BE2C (cell line): ENCODE measurements around the gene ALDH1L2.

ENCODE experiments used
- DNase-seq: peaks from one replicate; pipeline ENCODE4 v3.0.0-alpha.2; 2020
- H3K27me3 ChIP-seq: fragments of 250-450 bp; sonication (Bioruptor Pico); 2 replicates; pipeline ENCODE4 v1.5.1; 2020; ENCODE audit warnings: mild to moderate bottlenecking
- H3K36me3 ChIP-seq: fragments of 250-450 bp; sonication (Bioruptor Pico); 2 replicates; pipeline ENCODE4 v1.5.1; 2020; ENCODE audit warnings: mild to moderate bottlenecking
- H3K4me1 ChIP-seq: fragments of 250-450 bp; sonication (Bioruptor Pico); 2 replicates; pipeline ENCODE4 v1.5.1; 2020
- H3K4me3 ChIP-seq: 2 replicates; pipeline ENCODE4 v1.5.1; 2011; ENCODE audit warnings: low read depth, low read length
- H3K9me3 ChIP-seq: fragments of 250-450 bp; sonication (Bioruptor Pico); 2 replicates; pipeline ENCODE4 v1.5.1; 2020
- TF ChIP-seq, protein P1 (sequence below): IDR thresholded peaks from 2 replicates; pipeline ENCODE4 v1.5.1; 2012; ENCODE audit warnings: mild to moderate bottlenecking, low read depth, low read length

ALDH1L2 gene

DNA sequence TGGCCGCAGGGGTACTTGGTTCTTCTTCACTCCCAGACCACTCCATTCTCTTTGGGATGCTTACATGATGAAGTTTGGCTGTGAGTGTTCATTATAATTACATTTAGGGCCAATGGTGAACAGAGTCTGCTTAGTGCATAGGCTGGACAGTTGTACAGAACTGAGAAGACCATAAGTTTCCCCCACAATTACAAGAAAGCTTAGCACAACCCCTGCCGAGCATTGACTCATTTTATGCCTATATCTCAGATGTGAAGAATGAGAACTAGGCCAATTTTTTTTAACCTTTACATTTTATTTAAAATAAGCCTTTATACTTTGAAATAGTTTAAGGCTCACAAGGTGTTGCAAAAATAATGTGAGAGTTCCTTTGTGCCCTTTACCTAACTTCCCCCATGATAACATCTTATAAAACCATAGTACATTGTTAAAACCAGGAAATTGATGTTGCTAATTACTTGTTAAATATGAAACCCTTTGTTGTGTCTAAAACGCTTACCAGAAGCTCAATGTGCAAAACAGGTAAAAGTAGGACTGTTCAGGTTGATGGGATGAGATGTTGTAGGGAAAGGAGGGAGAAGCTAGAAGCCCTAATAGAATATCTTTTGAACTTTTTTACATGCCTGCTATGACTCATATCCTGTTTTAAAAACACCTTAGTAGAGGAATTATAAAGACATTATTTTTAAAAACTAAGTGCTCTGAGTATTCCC, 47.2 kb downstream of the ALDH1L2 start:
- Histone ChIP-seq H3K4me3 (no peak overlapping the region), H3K36me3 (no peaks in the 10 kb centered on the region), H3K27me3 (no peaks in the 10 kb centered on the region), H3K9me3 (no peaks in the 10 kb centered on the region), H3K4me1 (no peaks in the 10 kb centered on the region)
- TF ChIP-seq, protein P1, sequence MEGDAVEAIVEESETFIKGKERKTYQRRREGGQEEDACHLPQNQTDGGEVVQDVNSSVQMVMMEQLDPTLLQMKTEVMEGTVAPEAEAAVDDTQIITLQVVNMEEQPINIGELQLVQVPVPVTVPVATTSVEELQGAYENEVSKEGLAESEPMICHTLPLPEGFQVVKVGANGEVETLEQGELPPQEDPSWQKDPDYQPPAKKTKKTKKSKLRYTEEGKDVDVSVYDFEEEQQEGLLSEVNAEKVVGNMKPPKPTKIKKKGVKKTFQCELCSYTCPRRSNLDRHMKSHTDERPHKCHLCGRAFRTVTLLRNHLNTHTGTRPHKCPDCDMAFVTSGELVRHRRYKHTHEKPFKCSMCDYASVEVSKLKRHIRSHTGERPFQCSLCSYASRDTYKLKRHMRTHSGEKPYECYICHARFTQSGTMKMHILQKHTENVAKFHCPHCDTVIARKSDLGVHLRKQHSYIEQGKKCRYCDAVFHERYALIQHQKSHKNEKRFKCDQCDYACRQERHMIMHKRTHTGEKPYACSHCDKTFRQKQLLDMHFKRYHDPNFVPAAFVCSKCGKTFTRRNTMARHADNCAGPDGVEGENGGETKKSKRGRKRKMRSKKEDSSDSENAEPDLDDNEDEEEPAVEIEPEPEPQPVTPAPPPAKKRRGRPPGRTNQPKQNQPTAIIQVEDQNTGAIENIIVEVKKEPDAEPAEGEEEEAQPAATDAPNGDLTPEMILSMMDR, result no peak
- DNase-seq, result no peak

DNA sequence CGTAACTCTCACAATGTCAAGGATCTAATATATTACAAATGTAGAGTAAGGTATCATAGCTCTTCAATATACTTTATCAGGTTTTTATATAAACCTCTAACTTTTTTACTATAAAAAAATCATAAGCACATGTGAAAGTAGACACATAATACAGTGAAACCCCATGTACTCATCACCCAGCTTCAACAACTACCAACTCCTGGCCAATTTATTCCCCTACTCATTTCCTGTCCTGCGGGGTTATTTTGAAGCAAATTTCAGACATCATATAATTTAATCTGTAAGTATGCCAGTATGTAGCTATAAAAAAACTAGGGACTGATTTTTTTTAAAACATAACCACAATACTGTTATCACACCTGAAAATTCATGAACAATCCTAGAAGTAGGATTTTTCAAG, 50.4 kb downstream of the ALDH1L2 start:
- H3K27me3 ChIP-seq, result no peaks in the 10 kb centered on the region
- H3K4me1 ChIP-seq, result no peaks in the 10 kb centered on the region
- TF ChIP-seq, protein P1, result no peak
- DNase-seq, result no peak
- no peaks in the 10 kb centered on the region for H3K36me3 ChIP-seq
- no peaks in the 10 kb centered on the region for H3K9me3 ChIP-seq
- no peak overlapping the region for H3K4me3 ChIP-seq

DNA sequence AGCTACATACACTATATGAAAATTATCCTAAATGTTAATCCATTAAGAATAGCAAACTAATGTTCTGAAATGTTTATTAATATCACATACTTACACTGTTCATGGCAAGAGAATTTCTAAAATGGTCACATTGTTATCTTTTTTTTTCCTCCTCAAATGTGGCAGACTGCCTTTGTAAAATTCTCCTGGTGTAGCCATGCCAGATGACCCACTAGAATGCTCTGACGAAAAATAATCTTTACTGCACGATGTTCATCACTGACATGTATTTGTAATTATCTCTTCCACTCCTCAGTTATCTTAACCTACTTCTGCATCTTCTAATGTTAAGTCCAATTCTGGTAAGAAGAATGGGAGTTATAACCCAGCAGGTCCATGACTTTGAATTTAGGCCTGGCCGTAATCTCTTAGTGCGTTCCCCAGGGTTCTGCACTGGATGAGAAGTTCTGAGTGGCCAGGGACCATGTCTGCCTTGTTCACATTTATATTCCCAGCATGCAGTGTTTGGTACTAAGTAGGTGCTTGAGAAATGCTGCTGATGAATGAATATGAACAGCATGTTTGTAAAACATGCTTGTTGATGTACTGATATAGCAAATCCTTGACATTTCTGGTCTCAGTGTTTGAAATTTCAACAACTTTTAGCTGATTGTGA, 51.4 kb downstream of the ALDH1L2 start:
- Histone ChIP-seq H3K36me3 (no peaks in the 10 kb centered on the region), H3K9me3 (no peaks in the 10 kb centered on the region), H3K4me3 (no peak overlapping the region), H3K27me3 (no peaks in the 10 kb centered on the region), H3K4me1 (no peaks in the 10 kb centered on the region)
- no peak for DNase-seq
- TF ChIP-seq, protein P1, result no peak

DNA sequence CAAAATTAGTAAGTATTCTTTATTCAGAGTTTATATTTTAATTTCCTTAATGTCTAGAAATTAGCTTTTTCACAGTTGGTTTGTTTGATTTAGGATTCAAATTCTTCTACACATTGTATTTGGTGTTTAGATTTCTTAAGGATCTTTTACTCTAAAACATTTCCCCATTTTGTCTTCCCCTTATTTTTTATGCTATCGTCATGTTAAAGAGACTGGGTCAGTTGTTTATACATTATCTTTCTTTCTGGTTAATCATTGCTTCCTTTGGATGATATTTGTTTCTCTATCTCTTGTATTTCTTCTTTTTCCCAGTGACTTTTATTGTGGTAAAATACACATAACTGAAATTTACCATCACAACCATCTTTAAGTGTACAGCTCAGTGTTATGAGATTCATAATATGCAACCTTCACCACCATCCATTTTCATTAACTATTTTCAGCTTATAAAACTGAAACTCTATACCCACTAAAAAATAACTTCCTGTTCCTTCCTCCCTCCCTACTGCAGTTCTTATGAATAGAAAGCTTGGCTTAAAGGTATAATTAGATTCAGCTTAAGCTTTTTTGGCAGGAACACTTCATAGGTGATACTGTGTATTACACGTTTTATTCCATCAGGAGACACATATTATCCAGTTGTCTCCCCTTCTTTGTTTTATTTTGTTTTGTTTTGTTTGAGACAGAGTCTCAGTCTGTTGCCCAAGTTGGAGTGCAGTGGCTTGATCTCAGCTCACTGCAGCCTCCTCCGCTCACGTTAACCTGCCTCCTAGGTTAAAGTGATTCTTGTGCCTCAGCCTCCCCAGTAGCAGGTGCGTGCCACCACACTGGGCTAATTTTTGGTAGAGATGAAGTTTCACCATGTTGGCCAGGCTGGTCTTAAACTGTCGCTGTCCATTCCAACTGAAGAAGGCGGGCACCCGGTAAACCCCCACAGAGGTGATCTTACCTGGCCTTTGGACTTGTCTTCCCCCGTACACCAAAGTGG, 53.1 kb downstream of the ALDH1L2 start:
- no peak for DNase-seq
- Histone ChIP-seq H3K9me3 (no peaks in the 10 kb centered on the region), H3K27me3 (no peaks in the 10 kb centered on the region), H3K4me3 (no peak overlapping the region), H3K36me3 (no peaks in the 10 kb centered on the region), H3K4me1 (no peaks in the 10 kb centered on the region)
- TF ChIP-seq, protein P1, result no peak

DNA sequence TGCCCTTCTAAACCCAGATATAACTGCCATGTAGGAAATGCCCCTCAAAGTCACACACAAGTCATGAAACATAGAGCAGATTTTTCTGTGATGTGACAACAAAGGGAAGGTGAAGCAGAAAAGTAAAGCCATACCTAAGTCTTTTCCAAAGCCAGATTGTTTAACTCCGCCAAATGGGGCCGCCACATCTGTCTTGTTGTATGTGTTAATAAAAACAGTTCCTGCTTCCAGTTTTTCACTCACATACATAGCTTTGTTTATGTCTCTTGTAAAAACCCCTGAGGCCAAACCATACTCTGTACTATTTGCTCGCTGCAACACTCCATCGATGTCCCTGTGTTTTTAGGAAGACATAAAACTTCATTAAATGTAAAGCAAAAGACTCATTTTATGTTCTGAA, 57.8 kb downstream of the ALDH1L2 start:
- Histone ChIP-seq H3K4me1 (peaks cover 4% of the 10 kb centered on the region; the same call in 1 of the 2 replicates), H3K36me3 (no peaks in the 10 kb centered on the region), H3K9me3 (no peaks in the 10 kb centered on the region), H3K4me3 (no peak overlapping the region), H3K27me3 (no peaks in the 10 kb centered on the region)
- TF ChIP-seq, protein P1, result no peak
- no peak for DNase-seq
